ENCODE results near the gene EEPD1.
"Not testable (repeated sequence)": the region's sequence is repeated elsewhere in the genome, so short reads cannot be mapped to it uniquely, and the experiment has no call there.

Gene EEPD1

DNA sequence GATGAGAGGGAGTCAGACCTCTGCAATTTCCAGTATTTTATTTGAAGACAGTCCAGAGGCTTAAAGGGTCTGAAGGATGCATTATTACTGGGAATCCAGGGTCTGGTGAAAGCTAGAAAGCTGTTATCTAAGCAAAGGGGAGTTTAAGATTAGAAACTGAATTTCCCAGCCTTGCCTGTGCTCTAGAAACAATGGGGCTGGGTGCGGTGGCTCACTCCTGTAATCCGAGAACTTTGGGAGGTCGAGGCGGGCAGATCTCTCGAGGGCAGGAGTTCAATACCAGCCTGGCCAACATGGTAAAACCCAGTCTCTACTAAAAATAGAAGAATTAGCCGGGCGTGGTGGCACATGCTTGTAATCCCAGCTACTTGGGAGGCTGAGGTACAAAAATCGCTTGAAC is 165.1 kb downstream of the EEPD1 start:
- H3K4me2 ChIP-seq (ENCODE audit: insufficient read depth, low read length): no peak overlapping the region
- DNase-seq (no peak), ATAC-seq (ENCODE audit: insufficient read depth, low read depth) (no peak)
- no peak overlapping the region for H2AFZ ChIP-seq (ENCODE audit: low read depth, low read length)
- no peaks in the 10 kb centered on the region for H4K20me1 ChIP-seq (ENCODE audit: insufficient read depth, low read length)
- H3K4me1 ChIP-seq (ENCODE audit: insufficient read depth, low read length): no peaks in the 10 kb centered on the region
- H3K27ac ChIP-seq (ENCODE audit: low read length): no peak overlapping the region
- no peaks in the 10 kb centered on the region for H3K27me3 ChIP-seq (ENCODE audit: insufficient read depth, low read length, poor library complexity)
- no peak overlapping the region for H3K4me3 ChIP-seq (ENCODE audit: low read depth in 1 of 2, low read length in 2 of 2)
- no peaks in the 10 kb centered on the region for H3K9me3 ChIP-seq (ENCODE audit: insufficient read depth, low read length, severe bottlenecking)
- no peaks in the 10 kb centered on the region for H3K36me3 ChIP-seq (ENCODE audit: insufficient read depth, low read length)
- H3K9ac ChIP-seq (ENCODE audit: low read depth, low read length): no peak overlapping the region
- no peaks in the 10 kb centered on the region for H3K79me2 ChIP-seq (ENCODE audit: insufficient read depth, low read length)
- TF ChIP-seq CTCF (IDR thresholded peaks at IDR 0.05; ENCODE audit: borderline replicate concordance, extremely low read depth, low read length, poor library complexity, severe bottlenecking) (no peak), EZH2 (IDR thresholded peaks at IDR 0.05; ENCODE audit: borderline replicate concordance, low read depth, low read length, severe bottlenecking) (no peak)

DNA sequence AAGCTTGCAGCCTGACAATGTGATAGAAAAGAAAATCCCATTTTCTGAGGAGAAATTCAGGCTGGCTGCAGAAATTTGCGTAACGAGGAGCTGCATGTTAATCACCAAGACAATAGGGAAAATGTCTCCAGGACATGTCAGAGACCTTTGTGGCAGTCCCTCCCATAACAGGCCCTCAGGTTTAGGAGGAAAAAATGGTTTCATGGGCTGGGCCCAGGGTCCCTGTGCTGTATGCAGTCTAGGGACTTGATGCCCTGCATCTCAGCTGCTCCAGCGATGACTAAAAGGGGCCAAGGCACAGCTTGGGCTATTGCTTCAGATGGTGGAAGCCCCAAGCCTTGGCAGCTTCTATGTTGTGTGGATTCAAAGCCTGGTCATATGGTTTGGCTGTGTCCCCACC is 168.2 kb downstream of the EEPD1 start:
- H2AFZ ChIP-seq (ENCODE audit: low read depth, low read length); H3K36me3 ChIP-seq (ENCODE audit: insufficient read depth, low read length); H3K27ac ChIP-seq (ENCODE audit: low read length); H3K4me2 ChIP-seq (ENCODE audit: insufficient read depth, low read length); H3K9me3 ChIP-seq (ENCODE audit: insufficient read depth, low read length, severe bottlenecking); ATAC-seq (ENCODE audit: insufficient read depth, low read depth); H3K79me2 ChIP-seq (ENCODE audit: insufficient read depth, low read length); H3K4me1 ChIP-seq (ENCODE audit: insufficient read depth, low read length); DNase-seq; H4K20me1 ChIP-seq (ENCODE audit: insufficient read depth, low read length); H3K27me3 ChIP-seq (ENCODE audit: insufficient read depth, low read length, poor library complexity); H3K9ac ChIP-seq (ENCODE audit: low read depth, low read length); H3K4me3 ChIP-seq (ENCODE audit: low read depth in 1 of 2, low read length in 2 of 2): not testable (repeated sequence)

GRCh38 chr7:36336390-36336789 is 183.3 kb downstream of the EEPD1 start:
- no peaks in the 10 kb centered on the region for H3K36me3 ChIP-seq (ENCODE audit: insufficient read depth, low read length)
- no peak overlapping the region for H3K4me3 ChIP-seq (ENCODE audit: low read depth in 1 of 2, low read length in 2 of 2)
- H3K4me2 ChIP-seq (ENCODE audit: insufficient read depth, low read length): no peak overlapping the region
- no peaks in the 10 kb centered on the region for H3K9me3 ChIP-seq (ENCODE audit: insufficient read depth, low read length, severe bottlenecking)
- ATAC-seq (ENCODE audit: insufficient read depth, low read depth): no peak
- no peaks in the 10 kb centered on the region for H3K27me3 ChIP-seq (ENCODE audit: insufficient read depth, low read length, poor library complexity)
- DNase-seq: no peak
- H3K9ac ChIP-seq (ENCODE audit: low read depth, low read length): no peak overlapping the region
- no peaks in the 10 kb centered on the region for H4K20me1 ChIP-seq (ENCODE audit: insufficient read depth, low read length)
- no peak for TF ChIP-seq CTCF (IDR thresholded peaks at IDR 0.05; ENCODE audit: borderline replicate concordance, extremely low read depth, low read length, poor library complexity, severe bottlenecking)
- no peak for TF ChIP-seq EZH2 (IDR thresholded peaks at IDR 0.05; ENCODE audit: borderline replicate concordance, low read depth, low read length, severe bottlenecking)
- no peak overlapping the region for H2AFZ ChIP-seq (ENCODE audit: low read depth, low read length)
- H3K4me1 ChIP-seq (ENCODE audit: insufficient read depth, low read length): no peaks in the 10 kb centered on the region
- no peak overlapping the region for H3K27ac ChIP-seq (ENCODE audit: low read length)
- H3K79me2 ChIP-seq (ENCODE audit: insufficient read depth, low read length): no peaks in the 10 kb centered on the region

DNA sequence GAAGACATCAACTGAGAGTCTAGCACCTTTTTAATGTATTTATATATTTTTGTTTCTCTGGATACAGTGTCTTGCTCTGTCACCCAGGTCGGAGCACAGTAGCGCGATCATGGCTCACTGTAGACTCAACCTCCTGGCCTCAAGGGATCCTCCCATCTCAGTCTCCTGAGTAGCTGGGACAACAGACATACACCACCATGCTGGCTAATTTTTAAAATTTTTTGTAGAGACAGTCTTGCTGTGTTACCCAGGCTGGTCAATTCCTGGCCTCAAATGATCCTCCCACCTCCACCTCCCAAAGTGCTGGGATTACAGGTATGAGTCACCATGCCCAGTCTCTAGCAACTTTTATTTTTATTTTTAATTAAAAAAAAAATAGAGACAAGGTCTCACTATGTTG is 185.2 kb downstream of the EEPD1 start:
- ATAC-seq (ENCODE audit: insufficient read depth, low read depth) (no peak), DNase-seq (no peak)
- H3K9ac ChIP-seq (ENCODE audit: low read depth, low read length): no peak overlapping the region

More for the DNA sequence above, 185.2 kb downstream of the EEPD1 start:
- H3K9me3 ChIP-seq (ENCODE audit: insufficient read depth, low read length, severe bottlenecking): no peaks in the 10 kb centered on the region
- H3K4me3 ChIP-seq (ENCODE audit: low read depth in 1 of 2, low read length in 2 of 2): no peak overlapping the region
- no peak overlapping the region for H3K27ac ChIP-seq (ENCODE audit: low read length)
- no peak overlapping the region for H2AFZ ChIP-seq (ENCODE audit: low read depth, low read length)
- H3K4me2 ChIP-seq (ENCODE audit: insufficient read depth, low read length): no peak overlapping the region
- no peak for TF ChIP-seq EZH2 (IDR thresholded peaks at IDR 0.05; ENCODE audit: borderline replicate concordance, low read depth, low read length, severe bottlenecking)
- TF ChIP-seq CTCF (IDR thresholded peaks at IDR 0.05; ENCODE audit: borderline replicate concordance, extremely low read depth, low read length, poor library complexity, severe bottlenecking): no peak
- no peaks in the 10 kb centered on the region for H3K4me1 ChIP-seq (ENCODE audit: insufficient read depth, low read length)
- no peaks in the 10 kb centered on the region for H3K27me3 ChIP-seq (ENCODE audit: insufficient read depth, low read length, poor library complexity)
- no peaks in the 10 kb centered on the region for H4K20me1 ChIP-seq (ENCODE audit: insufficient read depth, low read length)
- H3K79me2 ChIP-seq (ENCODE audit: insufficient read depth, low read length): no peaks in the 10 kb centered on the region
- no peaks in the 10 kb centered on the region for H3K36me3 ChIP-seq (ENCODE audit: insufficient read depth, low read length)

Data from DND-41 (cell line).